AG08395 (cell line): Measurements from ENCODE around the gene CTSS.
"Not testable (repeated sequence)": the region's sequence is repeated elsewhere in the genome, so short reads cannot be mapped to it uniquely, and the experiment has no call there.

ENCODE experiments used
- DNase-seq: peaks from one replicate; pipeline ENCODE4 v3.0.0; 2012; ENCODE audit warnings: mixed read lengths, low spot score

Gene CTSS

GRCh38 chr1:150765296-150765976 is at the start of gene CTSS:
CTSS (minus strand) TSS chr1:150765778; CDS start chr1:150764763, 1,015 bp downstream.
- DNase-seq, result no peak

- peak; percentile 73 for DNase-seq
Measured at GRCh38 chr1:150813028-150813707, 47.6 kb upstream of the CTSS start.

GRCh38 chr1:150810958-150811659 is 45.5 kb upstream of the CTSS start:
- no peak for DNase-seq

GRCh38 chr1:150809651-150810050 is 44.1 kb upstream of the CTSS start:
- DNase-seq, result peak; percentile 77

GRCh38 chr1:150808846-150809245 is 43.3 kb upstream of the CTSS start:
- DNase-seq, result peak; percentile 41

GRCh38 chr1:150808121-150808520 is 42.5 kb upstream of the CTSS start, which contains the start of gene CTSK:
CTSK (minus strand) TSS chr1:150808260; CDS start chr1:150806805, 1,455 bp downstream.
- peak; percentile 49 for DNase-seq

GRCh38 chr1:150807249-150808023 is 41.9 kb upstream of the CTSS start:
- peak; percentile 33 for DNase-seq

GRCh38 chr1:150805899-150806298 is 40.3 kb upstream of the CTSS start:
- no peak for DNase-seq

- no peak for DNase-seq
Measured at GRCh38 chr1:150804671-150805070, 39.1 kb upstream of the CTSS start.

GRCh38 chr1:150799089-150799488 is 33.5 kb upstream of the CTSS start:
- DNase-seq, result no peak

GRCh38 chr1:150798525-150798924 is 32.9 kb upstream of the CTSS start:
- no peak for DNase-seq

GRCh38 chr1:150796374-150796773 is 30.8 kb upstream of the CTSS start:
- DNase-seq, result no peak

- DNase-seq, result not testable (repeated sequence)
Measured at GRCh38 chr1:150793778-150794177, 28.2 kb upstream of the CTSS start.

- no peak for DNase-seq
Measured at GRCh38 chr1:150793221-150793620, 27.6 kb upstream of the CTSS start.

- no peak for DNase-seq
Measured at GRCh38 chr1:150791585-150791984, 26.0 kb upstream of the CTSS start.

GRCh38 chr1:150789396-150789795 is 23.8 kb upstream of the CTSS start:
- no peak for DNase-seq

GRCh38 chr1:150788946-150789345 is 23.4 kb upstream of the CTSS start:
- no peak for DNase-seq

- no peak for DNase-seq
Measured at GRCh38 chr1:150787455-150787854, 21.9 kb upstream of the CTSS start.

- no peak for DNase-seq
Measured at GRCh38 chr1:150780510-150780909, 14.9 kb upstream of the CTSS start.

- DNase-seq, result no peak
Measured at GRCh38 chr1:150778409-150778808, 12.8 kb upstream of the CTSS start.

- no peak for DNase-seq
Measured at GRCh38 chr1:150777544-150777943, 12.0 kb upstream of the CTSS start.

- not testable (repeated sequence) for DNase-seq
Measured at GRCh38 chr1:150775931-150776505, 10.4 kb upstream of the CTSS start.
